ENCODE measurements around the gene TOR1A.

- TF ChIP-seq, protein P1, sequence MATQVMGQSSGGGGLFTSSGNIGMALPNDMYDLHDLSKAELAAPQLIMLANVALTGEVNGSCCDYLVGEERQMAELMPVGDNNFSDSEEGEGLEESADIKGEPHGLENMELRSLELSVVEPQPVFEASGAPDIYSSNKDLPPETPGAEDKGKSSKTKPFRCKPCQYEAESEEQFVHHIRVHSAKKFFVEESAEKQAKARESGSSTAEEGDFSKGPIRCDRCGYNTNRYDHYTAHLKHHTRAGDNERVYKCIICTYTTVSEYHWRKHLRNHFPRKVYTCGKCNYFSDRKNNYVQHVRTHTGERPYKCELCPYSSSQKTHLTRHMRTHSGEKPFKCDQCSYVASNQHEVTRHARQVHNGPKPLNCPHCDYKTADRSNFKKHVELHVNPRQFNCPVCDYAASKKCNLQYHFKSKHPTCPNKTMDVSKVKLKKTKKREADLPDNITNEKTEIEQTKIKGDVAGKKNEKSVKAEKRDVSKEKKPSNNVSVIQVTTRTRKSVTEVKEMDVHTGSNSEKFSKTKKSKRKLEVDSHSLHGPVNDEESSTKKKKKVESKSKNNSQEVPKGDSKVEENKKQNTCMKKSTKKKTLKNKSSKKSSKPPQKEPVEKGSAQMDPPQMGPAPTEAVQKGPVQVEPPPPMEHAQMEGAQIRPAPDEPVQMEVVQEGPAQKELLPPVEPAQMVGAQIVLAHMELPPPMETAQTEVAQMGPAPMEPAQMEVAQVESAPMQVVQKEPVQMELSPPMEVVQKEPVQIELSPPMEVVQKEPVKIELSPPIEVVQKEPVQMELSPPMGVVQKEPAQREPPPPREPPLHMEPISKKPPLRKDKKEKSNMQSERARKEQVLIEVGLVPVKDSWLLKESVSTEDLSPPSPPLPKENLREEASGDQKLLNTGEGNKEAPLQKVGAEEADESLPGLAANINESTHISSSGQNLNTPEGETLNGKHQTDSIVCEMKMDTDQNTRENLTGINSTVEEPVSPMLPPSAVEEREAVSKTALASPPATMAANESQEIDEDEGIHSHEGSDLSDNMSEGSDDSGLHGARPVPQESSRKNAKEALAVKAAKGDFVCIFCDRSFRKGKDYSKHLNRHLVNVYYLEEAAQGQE (IDR thresholded peaks at IDR 0.05; ENCODE audit: low read depth) = no peak
- TF ChIP-seq, protein P2, sequence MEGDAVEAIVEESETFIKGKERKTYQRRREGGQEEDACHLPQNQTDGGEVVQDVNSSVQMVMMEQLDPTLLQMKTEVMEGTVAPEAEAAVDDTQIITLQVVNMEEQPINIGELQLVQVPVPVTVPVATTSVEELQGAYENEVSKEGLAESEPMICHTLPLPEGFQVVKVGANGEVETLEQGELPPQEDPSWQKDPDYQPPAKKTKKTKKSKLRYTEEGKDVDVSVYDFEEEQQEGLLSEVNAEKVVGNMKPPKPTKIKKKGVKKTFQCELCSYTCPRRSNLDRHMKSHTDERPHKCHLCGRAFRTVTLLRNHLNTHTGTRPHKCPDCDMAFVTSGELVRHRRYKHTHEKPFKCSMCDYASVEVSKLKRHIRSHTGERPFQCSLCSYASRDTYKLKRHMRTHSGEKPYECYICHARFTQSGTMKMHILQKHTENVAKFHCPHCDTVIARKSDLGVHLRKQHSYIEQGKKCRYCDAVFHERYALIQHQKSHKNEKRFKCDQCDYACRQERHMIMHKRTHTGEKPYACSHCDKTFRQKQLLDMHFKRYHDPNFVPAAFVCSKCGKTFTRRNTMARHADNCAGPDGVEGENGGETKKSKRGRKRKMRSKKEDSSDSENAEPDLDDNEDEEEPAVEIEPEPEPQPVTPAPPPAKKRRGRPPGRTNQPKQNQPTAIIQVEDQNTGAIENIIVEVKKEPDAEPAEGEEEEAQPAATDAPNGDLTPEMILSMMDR (IDR thresholded peaks at IDR 0.05 in 2 of 3, conservative IDR thresholded peaks at IDR 0.05 in 1 of 3; ENCODE audit: borderline replicate concordance in 1 of 3, insufficient read depth in 1 of 3, low read depth in 2 of 3, low read length in 2 of 3) = no peak
- no peak for TF ChIP-seq EZH2 (IDR thresholded peaks at IDR 0.05)
- TF ChIP-seq POLR2A (IDR thresholded peaks at IDR 0.05; ENCODE audit: borderline replicate concordance, extremely low read depth, insufficient read depth, insufficient read length) = no peak
- TF ChIP-seq TCF7L2 (IDR thresholded peaks at IDR 0.05; ENCODE audit: borderline replicate concordance, extremely low read depth, insufficient read depth, insufficient read length) = no peak
- no peak for TF ChIP-seq CEBPB (IDR thresholded peaks at IDR 0.05; ENCODE audit: low read depth)
- TF ChIP-seq POLR2AphosphoS5 (IDR thresholded peaks at IDR 0.05; ENCODE audit: low read depth, low read length) = no peak
- no peak for TF ChIP-seq MAX (IDR thresholded peaks at IDR 0.05)
- no peak for TF ChIP-seq JUND (IDR thresholded peaks at IDR 0.05)
- TF ChIP-seq CBX3 (IDR thresholded peaks at IDR 0.05; ENCODE audit: low read depth) = no peak
- no peak for TF ChIP-seq EGR1 (IDR thresholded peaks at IDR 0.05; ENCODE audit: low read depth)
- no peak for TF ChIP-seq ZFX (IDR thresholded peaks at IDR 0.05)
Observed at GRCh38 chr9:129779560-129780190, 44.3 kb downstream of the TOR1A start.
